Neural cell (in vitro differentiated cells): ENCODE measurements around the gene TBC1D10A. TPM values are rescaled to one million over a fixed set of nuclear protein-coding genes. Genes with fewer than 3 reads are reported as not detected.

Experiments
- H2AFZ ChIP-seq: fragments of 200-600, 300-800 bp; sonication (generic), shearing (Covaris generic); 2 replicates; pipeline ENCODE4 v1.6.0; 2014; ENCODE audit warnings: low read depth, mild to moderate bottlenecking, antibody characterized with exemption, low read length, moderate library complexity
- H3F3A ChIP-seq: fragments of 200-600 bp; shearing (Covaris generic); 2 replicates; pipeline ENCODE4 v1.6.1; 2016; ENCODE audit warnings: mild to moderate bottlenecking, moderate library complexity, mixed read lengths, antibody characterized with exemption, low read length; ENCODE audit not compliant: insufficient read depth, poor library complexity, severe bottlenecking
- H3K27ac ChIP-seq: fragments of 200-600, 300-800 bp; sonication (generic), shearing (Covaris generic); 2 replicates; pipeline ENCODE4 v1.5.1; 2014; ENCODE audit warnings: mild to moderate bottlenecking, low read length, moderate library complexity
- H3K27me3 ChIP-seq: fragments of 300-800, 200-600 bp; sonication (generic), shearing (Covaris generic); 2 replicates; pipeline ENCODE4 v1.6.0; 2014; ENCODE audit warnings: mild to moderate bottlenecking, low read depth, low read length, moderate library complexity; ENCODE audit not compliant: insufficient read depth
- H3K36me3 ChIP-seq: fragments of 300-800, 200-600 bp; sonication (generic), shearing (Covaris generic); 2 replicates; pipeline ENCODE4 v1.5.1; 2014; ENCODE audit warnings: mild to moderate bottlenecking, antibody characterized with exemption, low read length, moderate library complexity; ENCODE audit not compliant: insufficient read depth
- H3K4me2 ChIP-seq: fragments of 300-800, 200-600 bp; sonication (generic), shearing (Covaris generic); 2 replicates; pipeline ENCODE4 v1.6.0; 2014; ENCODE audit warnings: mild to moderate bottlenecking, low read length
- H3K4me3 ChIP-seq: fragments of 300-800, 200-600 bp; sonication (generic), shearing (Covaris generic); 2 replicates; pipeline ENCODE4 v1.5.1; 2014; ENCODE audit warnings: mild to moderate bottlenecking, low read length, moderate library complexity
- H3K79me2 ChIP-seq: fragments of 200-600 bp; shearing (Covaris generic); replicated peaks from 2 replicates; pipeline ENCODE4 v1.6.0; 2014; ENCODE audit warnings: mild to moderate bottlenecking, low read length, moderate library complexity; ENCODE audit not compliant: insufficient read depth
- H3K9ac ChIP-seq: fragments of 300-800, 200-600 bp; sonication (generic), shearing (Covaris generic); 2 replicates; pipeline ENCODE4 v1.6.1; 2016; ENCODE audit warnings: mild to moderate bottlenecking, low read length, mixed read lengths
- H3K9me2 ChIP-seq: fragments of 200-600 bp; shearing (Covaris generic); 2 replicates; pipeline ENCODE4 v1.6.1; 2016; ENCODE audit warnings: mild to moderate bottlenecking, low read length, mixed read lengths; ENCODE audit not compliant: insufficient read depth
- H3K9me3 ChIP-seq: fragments of 200-600, 300-800 bp; sonication (generic), shearing (Covaris generic); 2 replicates; pipeline ENCODE4 v1.6.1; 2016; ENCODE audit warnings: mild to moderate bottlenecking, mixed run types, low read length, moderate library complexity, mixed read lengths
- H4K20me1 ChIP-seq: fragments of 200-600 bp; shearing (Covaris generic); 2 replicates; pipeline ENCODE4 v1.6.1; 2016; ENCODE audit warnings: mild to moderate bottlenecking, mixed run types; ENCODE audit not compliant: insufficient read depth
- EP300 ChIP-seq: fragments of 450-650 bp; conservative IDR thresholded peaks from 2 replicates; pipeline ENCODE4 v1.6.1; 2014; ENCODE audit warnings: antibody characterized with exemption, mild to moderate bottlenecking, moderate library complexity; ENCODE audit not compliant: poor library complexity, severe bottlenecking
- EZH2 ChIP-seq: fragments of 200-600, 300-800 bp; shearing (Covaris generic), sonication (generic); IDR thresholded peaks from 2 replicates; pipeline ENCODE4 v1.6.1; 2014; ENCODE audit warnings: antibody characterized with exemption, low read length, borderline replicate concordance, mild to moderate bottlenecking; ENCODE audit not compliant: insufficient read depth, poor library complexity, severe bottlenecking
- MXI1 ChIP-seq: fragments of 450-650 bp; conservative IDR thresholded peaks from 2 replicates; pipeline ENCODE4 v1.6.1; 2014; ENCODE audit warnings: antibody characterized with exemption, mild to moderate bottlenecking; ENCODE audit not compliant: poor library complexity, severe bottlenecking
- POLR2AphosphoS5 ChIP-seq: IDR thresholded peaks from 2 replicates; pipeline ENCODE4 v1.6.1; 2012
- RAD21 ChIP-seq: fragments of 450-650 bp; conservative IDR thresholded peaks from 2 replicates; pipeline ENCODE4 v1.6.1; 2014; ENCODE audit warnings: antibody characterized with exemption, mild to moderate bottlenecking, moderate library complexity
- REST ChIP-seq: IDR thresholded peaks from 2 replicates; pipeline ENCODE4 v1.6.1; 2012; ENCODE audit warnings: borderline replicate concordance
- SMC3 ChIP-seq: fragments of 450-650 bp; conservative IDR thresholded peaks from 2 replicates; pipeline ENCODE4 v1.6.1; 2014; ENCODE audit warnings: antibody characterized with exemption, mild to moderate bottlenecking, moderate library complexity; ENCODE audit not compliant: poor library complexity
- TAF1 ChIP-seq: IDR thresholded peaks from 2 replicates; pipeline ENCODE4 v1.6.1; 2012; ENCODE audit warnings: low read depth
- polyA plus RNA-seq: library from polyadenylated mRNA; depleted of rRNA; stranded (reverse); fragments of >200 nt; gene quantifications from 2 replicates; pipeline ENCODE4 v1.2.3, GENCODE V29; 2014
- TF ChIP-seq, protein P1 (sequence below): fragments of 450-650 bp; IDR thresholded peaks from 2 replicates; pipeline ENCODE4 v1.5.1; 2014; ENCODE audit warnings: antibody characterized with exemption, mild to moderate bottlenecking, moderate library complexity; ENCODE audit not compliant: poor library complexity, severe bottlenecking

The TBC1D10A gene
- polyA plus RNA-seq, 1 donor from 2014 or later: 11.9 TPM

DNA sequence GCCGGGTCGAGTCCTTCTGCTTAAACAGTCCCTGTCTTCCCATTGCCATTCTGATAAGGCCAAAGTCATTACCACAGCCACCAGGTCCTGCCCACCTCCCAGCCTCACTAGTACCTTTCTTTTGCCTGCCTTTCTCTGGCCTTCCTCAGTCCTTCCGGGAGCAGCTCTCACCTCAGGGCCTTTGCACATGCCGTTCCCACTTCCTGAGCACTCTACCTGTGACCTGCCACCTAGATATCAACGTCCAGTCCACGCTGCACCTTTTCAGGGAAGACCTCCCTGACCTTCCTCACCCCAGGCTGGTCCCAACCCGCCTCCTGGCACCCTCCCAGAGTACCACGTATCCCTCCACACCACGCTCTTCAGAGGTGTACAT, 52.3 kb downstream of the TBC1D10A start:
- Histone ChIP-seq H3K4me2 (no peak overlapping the region), H3K9me3 (no peaks in the 10 kb centered on the region), H2AFZ (no peak overlapping the region), H3K27ac (no peak overlapping the region), H3K36me3 (no peaks in the 10 kb centered on the region), H4K20me1 (no peaks in the 10 kb centered on the region), H3K9me2 (no peaks in the 10 kb centered on the region), H3K27me3 (no peaks in the 10 kb centered on the region), H3K4me3 (no peak overlapping the region), H3K9ac (no peak overlapping the region), H3K79me2 (no peaks in the 10 kb centered on the region), H3F3A (no peaks in the 10 kb centered on the region)
- no peak for TF ChIP-seq SMC3
- TF ChIP-seq EP300: no peak
- no peak for TF ChIP-seq EZH2
- no peak for TF ChIP-seq REST
- no peak for TF ChIP-seq MXI1
- TF ChIP-seq RAD21: no peak
- TF ChIP-seq POLR2AphosphoS5: no peak
- TF ChIP-seq, protein P1, sequence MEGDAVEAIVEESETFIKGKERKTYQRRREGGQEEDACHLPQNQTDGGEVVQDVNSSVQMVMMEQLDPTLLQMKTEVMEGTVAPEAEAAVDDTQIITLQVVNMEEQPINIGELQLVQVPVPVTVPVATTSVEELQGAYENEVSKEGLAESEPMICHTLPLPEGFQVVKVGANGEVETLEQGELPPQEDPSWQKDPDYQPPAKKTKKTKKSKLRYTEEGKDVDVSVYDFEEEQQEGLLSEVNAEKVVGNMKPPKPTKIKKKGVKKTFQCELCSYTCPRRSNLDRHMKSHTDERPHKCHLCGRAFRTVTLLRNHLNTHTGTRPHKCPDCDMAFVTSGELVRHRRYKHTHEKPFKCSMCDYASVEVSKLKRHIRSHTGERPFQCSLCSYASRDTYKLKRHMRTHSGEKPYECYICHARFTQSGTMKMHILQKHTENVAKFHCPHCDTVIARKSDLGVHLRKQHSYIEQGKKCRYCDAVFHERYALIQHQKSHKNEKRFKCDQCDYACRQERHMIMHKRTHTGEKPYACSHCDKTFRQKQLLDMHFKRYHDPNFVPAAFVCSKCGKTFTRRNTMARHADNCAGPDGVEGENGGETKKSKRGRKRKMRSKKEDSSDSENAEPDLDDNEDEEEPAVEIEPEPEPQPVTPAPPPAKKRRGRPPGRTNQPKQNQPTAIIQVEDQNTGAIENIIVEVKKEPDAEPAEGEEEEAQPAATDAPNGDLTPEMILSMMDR: no peak
- TF ChIP-seq TAF1: no peak

GRCh38 chr22:30273711-30274436, 52.9 kb downstream of the TBC1D10A start:
- H3K27ac ChIP-seq: no peak overlapping the region
- H3K9me3 ChIP-seq: no peaks in the 10 kb centered on the region
- H2AFZ ChIP-seq: no peak overlapping the region
- H3K4me2 ChIP-seq: no peak overlapping the region
- no peaks in the 10 kb centered on the region for H3K36me3 ChIP-seq
- no peaks in the 10 kb centered on the region for H3K9me2 ChIP-seq
- no peaks in the 10 kb centered on the region for H3K27me3 ChIP-seq
- no peak overlapping the region for H3K4me3 ChIP-seq
- H4K20me1 ChIP-seq: no peaks in the 10 kb centered on the region
- no peaks in the 10 kb centered on the region for H3K79me2 ChIP-seq
- H3K9ac ChIP-seq: no peak overlapping the region
- H3F3A ChIP-seq: no peaks in the 10 kb centered on the region
- no peak for TF ChIP-seq EP300
- no peak for TF ChIP-seq EZH2
- no peak for TF ChIP-seq REST
- no peak for TF ChIP-seq RAD21
- no peak for TF ChIP-seq TAF1
- no peak for TF ChIP-seq POLR2AphosphoS5
- TF ChIP-seq, protein P1: no peak
- no peak for TF ChIP-seq SMC3
- no peak for TF ChIP-seq MXI1
